Measurements from ENCODE around the gene ASPHD2. TPM values are rescaled to one million over a fixed set of nuclear protein-coding genes. Genes with fewer than 3 reads are reported as not detected.
A peak's percentile ranks its signal among the peaks of the same experiment; 100 is the strongest.

ASPHD2 gene
- total RNA-seq, 3 donors from 2014 or later, result 2.7 to 3.7 (median 3.5) TPM

DNA sequence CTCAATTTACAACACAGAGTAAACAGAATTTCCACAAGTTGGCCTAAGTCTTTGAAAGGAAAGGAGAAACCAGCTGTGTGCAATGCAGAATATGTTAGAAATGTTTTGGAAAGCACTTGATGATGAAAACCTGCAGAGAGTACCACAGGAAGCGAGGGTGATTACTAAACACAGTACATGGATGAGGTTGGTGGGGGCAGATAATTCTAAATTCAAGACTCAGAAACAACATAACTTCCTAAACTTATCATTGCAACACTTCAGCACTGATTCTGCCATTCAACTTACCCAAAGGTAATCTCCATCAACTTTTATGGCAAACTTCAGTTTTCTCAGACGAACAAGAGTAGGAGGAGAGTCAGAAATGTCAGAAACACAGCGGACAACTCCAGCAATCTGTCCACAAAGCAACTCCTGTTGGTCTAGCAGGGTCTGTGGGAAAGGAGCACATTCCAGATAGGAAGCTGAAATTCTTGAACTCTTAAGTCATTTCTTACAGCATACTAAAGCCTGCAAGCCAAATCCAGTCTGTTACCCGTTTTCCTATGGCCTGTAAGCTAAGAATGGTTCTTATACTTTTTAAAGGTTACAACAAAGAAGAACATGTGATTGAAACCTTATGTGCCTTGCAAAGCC, 47.8 kb downstream of the ASPHD2 start:
- Histone ChIP-seq H3K9me3 (no peaks in the 10 kb centered on the region), H3K4me3 (no peak overlapping the region), H3K36me3 (ENCODE audit: low read depth) (peaks cover 4% of the 10 kb centered on the region), H3K4me1 (ENCODE audit: low read depth) (peaks cover 19% of the 10 kb centered on the region)
- TF ChIP-seq, protein P1, sequence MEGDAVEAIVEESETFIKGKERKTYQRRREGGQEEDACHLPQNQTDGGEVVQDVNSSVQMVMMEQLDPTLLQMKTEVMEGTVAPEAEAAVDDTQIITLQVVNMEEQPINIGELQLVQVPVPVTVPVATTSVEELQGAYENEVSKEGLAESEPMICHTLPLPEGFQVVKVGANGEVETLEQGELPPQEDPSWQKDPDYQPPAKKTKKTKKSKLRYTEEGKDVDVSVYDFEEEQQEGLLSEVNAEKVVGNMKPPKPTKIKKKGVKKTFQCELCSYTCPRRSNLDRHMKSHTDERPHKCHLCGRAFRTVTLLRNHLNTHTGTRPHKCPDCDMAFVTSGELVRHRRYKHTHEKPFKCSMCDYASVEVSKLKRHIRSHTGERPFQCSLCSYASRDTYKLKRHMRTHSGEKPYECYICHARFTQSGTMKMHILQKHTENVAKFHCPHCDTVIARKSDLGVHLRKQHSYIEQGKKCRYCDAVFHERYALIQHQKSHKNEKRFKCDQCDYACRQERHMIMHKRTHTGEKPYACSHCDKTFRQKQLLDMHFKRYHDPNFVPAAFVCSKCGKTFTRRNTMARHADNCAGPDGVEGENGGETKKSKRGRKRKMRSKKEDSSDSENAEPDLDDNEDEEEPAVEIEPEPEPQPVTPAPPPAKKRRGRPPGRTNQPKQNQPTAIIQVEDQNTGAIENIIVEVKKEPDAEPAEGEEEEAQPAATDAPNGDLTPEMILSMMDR (IDR thresholded peaks at IDR 0.05), result no peak
- intact Hi-C loops (cut with DNase I, micrococcal nuclease), result no loop called here
- ATAC-seq (no peak), DNase-seq (no peak)

DNA sequence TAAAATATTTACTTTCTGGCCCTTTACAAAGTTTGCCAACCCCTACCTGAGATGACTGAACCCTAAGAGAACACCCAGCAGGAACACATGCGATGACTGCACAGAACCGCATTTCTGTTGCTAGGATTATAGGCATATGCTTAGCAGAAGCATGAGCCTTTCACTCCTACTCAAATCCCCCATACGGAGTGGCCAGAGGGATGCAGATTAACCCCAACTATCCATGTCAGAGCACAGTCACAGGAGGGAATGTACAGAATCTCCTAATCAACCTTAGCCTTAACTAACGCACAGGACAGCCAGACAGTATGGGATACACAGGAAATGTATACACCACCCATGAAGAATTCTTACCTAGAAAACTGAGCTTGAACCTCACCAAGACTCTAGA, 48.3 kb downstream of the ASPHD2 start:
- Histone ChIP-seq H3K4me3 (no peak overlapping the region), H3K4me1 (ENCODE audit: low read depth) (peaks cover 19% of the 10 kb centered on the region), H3K9me3 (no peaks in the 10 kb centered on the region), H3K36me3 (ENCODE audit: low read depth) (peaks cover 2% of the 10 kb centered on the region)
- TF ChIP-seq, protein P1 (IDR thresholded peaks at IDR 0.05), result no peak
- no peak for ATAC-seq
- no peak for DNase-seq
- intact Hi-C loops (cut with DNase I, micrococcal nuclease), result no loop called here

DNA sequence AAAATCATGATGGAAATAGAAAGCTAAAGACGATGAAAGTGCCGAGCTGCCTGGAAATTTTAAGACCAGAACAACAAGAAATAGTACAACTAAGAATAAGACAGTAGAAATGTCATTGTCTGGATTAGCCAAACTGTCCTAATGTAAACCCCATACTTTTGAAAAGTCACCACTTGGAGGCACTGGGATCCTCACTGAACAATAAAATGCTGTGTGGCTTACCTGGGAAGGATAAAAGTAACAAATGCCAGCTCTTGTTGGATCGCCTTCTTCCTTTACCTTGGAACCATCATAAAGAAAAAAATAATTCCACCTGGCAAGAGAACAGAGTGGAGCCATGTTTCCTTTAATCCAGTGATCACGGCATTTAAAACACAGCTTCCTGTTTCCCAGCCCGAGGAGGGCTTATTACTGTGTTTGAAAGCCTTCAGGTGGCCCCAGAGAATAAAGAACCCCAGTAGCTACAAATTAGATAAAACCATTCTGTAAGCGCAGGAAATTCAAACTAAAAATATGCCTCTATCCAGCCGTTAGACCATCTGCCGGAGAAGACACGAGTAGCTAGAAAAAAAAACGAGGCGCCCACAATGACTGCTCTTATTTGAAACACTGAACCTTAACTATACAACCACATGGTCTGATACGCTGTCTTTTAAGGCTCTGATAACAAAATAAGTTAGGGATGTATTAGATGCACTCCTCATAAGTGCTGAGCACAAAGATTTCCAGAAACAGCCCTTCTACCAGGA, 50.2 kb downstream of the ASPHD2 start:
- TF ChIP-seq, protein P1 (IDR thresholded peaks at IDR 0.05), result no peak

DNA sequence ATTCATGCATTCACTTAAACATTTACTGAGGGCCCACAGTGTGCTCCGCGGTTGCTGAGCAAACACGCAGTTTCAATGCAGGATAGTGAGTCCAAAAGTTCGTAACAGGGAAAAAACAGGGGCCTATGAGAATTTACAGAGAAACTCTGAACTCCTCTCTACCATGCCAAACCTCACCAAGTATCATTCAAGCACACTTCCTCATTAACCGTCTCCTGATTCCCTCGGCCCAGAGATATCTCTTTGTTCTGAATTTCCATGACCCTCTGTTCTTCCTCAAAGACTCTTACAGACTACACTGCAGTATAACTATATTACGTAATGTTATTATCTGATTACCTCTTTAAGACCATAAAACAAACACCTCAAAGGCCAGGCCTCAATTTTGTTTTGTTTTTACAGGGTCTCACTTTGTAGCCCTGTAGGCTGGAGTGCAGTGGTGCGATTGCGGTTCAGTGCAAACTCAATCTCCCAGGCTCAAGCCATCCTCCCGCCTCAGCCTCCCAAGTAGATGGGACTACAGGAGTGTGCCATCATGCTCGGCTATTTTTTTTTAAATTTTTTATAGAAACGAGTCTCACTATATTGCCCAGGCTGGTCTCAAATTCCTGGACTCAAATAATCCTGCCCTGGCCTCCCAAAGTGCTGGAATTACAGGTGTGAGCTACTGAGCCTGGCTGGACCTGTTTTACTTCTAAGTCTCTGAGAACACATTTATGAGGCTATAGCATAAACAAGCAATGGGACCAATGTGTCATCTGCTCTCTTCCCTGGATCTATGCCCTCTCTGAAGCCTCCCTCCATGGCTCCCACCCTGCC, 50.9 kb downstream of the ASPHD2 start:
- Histone ChIP-seq H3K9me3 (no peaks in the 10 kb centered on the region), H3K36me3 (ENCODE audit: low read depth) (no peaks in the 10 kb centered on the region), H3K4me1 (ENCODE audit: low read depth) (peaks cover 36% of the 10 kb centered on the region), H3K4me3 (no peak overlapping the region)
- intact Hi-C loops (cut with DNase I, micrococcal nuclease), result no loop called here
- ATAC-seq (peak; percentile 40), DNase-seq (peak in 2 of 3 donors; percentile 24 to 36)
- TF ChIP-seq, protein P1 (IDR thresholded peaks at IDR 0.05), result no peak

More for the DNA sequence above, 50.2 kb downstream of the ASPHD2 start:
- H3K36me3 ChIP-seq (ENCODE audit: low read depth), result no peaks in the 10 kb centered on the region
- ATAC-seq (no peak), DNase-seq (no peak)
- intact Hi-C loops (cut with DNase I, micrococcal nuclease), result no loop called here
- H3K9me3 ChIP-seq, result no peaks in the 10 kb centered on the region
- H3K4me3 ChIP-seq, result no peak overlapping the region
- peaks cover 29% of the 10 kb centered on the region for H3K4me1 ChIP-seq (ENCODE audit: low read depth)

DNA sequence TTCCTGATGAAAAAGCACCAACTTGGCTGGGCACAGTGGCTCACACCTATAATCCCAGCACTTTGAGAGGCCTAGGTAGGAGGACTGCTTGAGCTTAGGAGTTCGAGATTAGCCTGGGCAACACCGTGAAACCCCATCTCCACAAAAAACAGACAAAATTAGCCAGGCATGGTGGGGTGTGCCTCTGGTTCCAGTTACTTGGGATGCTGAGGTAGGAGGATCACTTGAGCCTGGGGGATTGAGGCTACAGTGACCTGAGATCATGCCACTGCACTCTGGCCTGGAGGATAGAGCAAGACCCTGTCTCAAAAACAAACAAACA, 51.5 kb downstream of the ASPHD2 start:
- Histone ChIP-seq H3K4me3 (no peak overlapping the region), H3K4me1 (ENCODE audit: low read depth) (peaks cover 40% of the 10 kb centered on the region), H3K36me3 (ENCODE audit: low read depth) (no peaks in the 10 kb centered on the region), H3K9me3 (no peaks in the 10 kb centered on the region)
- DNase-seq (peak in 1 of 3 donors; percentile 36), ATAC-seq (no peak)
- intact Hi-C loops (cut with DNase I, micrococcal nuclease), result no loop called here
- TF ChIP-seq, protein P1 (IDR thresholded peaks at IDR 0.05), result no peak

Measured in mucosa of descending colon (tissue), 3 donors.